HG03135 (cell line): Measurements from ENCODE around the gene TLCD3B.

ENCODE experiments used
- ATAC-seq: cut with Tn5 transposase; IDR thresholded peaks from one replicate; pipeline ENCODE4 v1.9.1; 2021; ENCODE audit warnings: mild to moderate bottlenecking, moderate library complexity; ENCODE audit not compliant: unreplicated experiment

The TLCD3B gene

DNA sequence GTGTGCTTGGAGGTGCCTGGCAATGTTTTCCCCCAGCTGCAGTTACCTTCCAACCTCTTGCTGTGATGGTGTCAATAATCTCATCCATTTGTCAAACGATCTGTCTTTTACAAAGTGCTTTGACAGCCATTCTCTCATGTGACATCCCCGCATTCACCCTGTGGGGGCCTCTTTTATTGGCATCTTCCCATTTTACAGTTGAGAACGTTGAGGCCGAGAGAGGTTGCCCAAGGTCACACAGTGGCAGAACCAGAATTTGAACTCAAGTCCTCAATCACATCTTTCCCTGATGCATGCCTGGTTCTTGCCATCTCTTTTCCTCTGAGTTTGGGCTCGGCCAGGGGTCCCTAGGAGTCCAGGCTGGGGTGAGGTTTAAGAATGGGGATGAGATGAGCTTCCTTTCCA, 55.9 kb downstream of the TLCD3B start:
- no peak for ATAC-seq
